ENCODE measurements around the gene KRT13. TPM values are rescaled to one million over a fixed set of nuclear protein-coding genes. Genes with fewer than 3 reads are reported as not detected.

Gene KRT13
- total and polyA plus RNA-seq, 10 of the 15 experiments (the other 5 are each of a cell fraction or from before 2014, with no cell fraction given): not detected

GRCh38 chr17:41475421-41475820 lies 30.0 kb downstream of the KRT13 start:
- Histone ChIP-seq H3K79me2 (ENCODE audit: control insufficient read depth, insufficient read depth, low read length) (no peaks in the 10 kb centered on the region), H3K27me3 (replicated peaks in 1 of 2; ENCODE audit: control insufficient read depth in 2 of 2, insufficient read depth in 2 of 2, low read length in 1 of 2) (0 out of 4 replicates have a peak, but pooled peaks cover 1 to 3% of the 10 kb centered on the region in 2 experiments), H2AFZ (ENCODE audit: control insufficient read depth, low read depth, low read length) (no peak overlapping the region), H3K36me3 (ENCODE audit: control insufficient read depth in 2 of 2, insufficient read depth in 2 of 2, low read length in 1 of 2) (no peaks in the 10 kb centered on the region), H3K27ac (ENCODE audit: control insufficient read depth, insufficient read depth) (no peak overlapping the region), H3K9ac (ENCODE audit: control insufficient read depth, insufficient read depth, low read length) (no peak overlapping the region), H4K20me1 (ENCODE audit: control insufficient read depth, insufficient read depth) (no peaks in the 10 kb centered on the region), H3K4me2 (ENCODE audit: control insufficient read depth, insufficient read depth) (no peak overlapping the region), H3K9me3 (replicated peaks; ENCODE audit: control insufficient read depth, insufficient read depth, low read length) (no peaks in the 10 kb centered on the region), H3K4me3 (no peak overlapping the region), H3K4me1 (ENCODE audit: control insufficient read depth, insufficient read depth, low read length) (no peaks in the 10 kb centered on the region; the same call in 1 of the 2 replicates)
- TF ChIP-seq EZH2 (IDR thresholded peaks at IDR 0.05; ENCODE audit: borderline replicate concordance, control insufficient read depth, low read depth, low read length) (no peak), RAD51 (IDR thresholded peaks at IDR 0.05) (no peak), MYB (IDR thresholded peaks at IDR 0.05; ENCODE audit: borderline replicate concordance, low read depth, low read length) (no peak), HDAC2 (IDR thresholded peaks at IDR 0.05) (no peak), POLR2AphosphoS2 (IDR thresholded peaks at IDR 0.05; ENCODE audit: low read depth, low read length) (no peak), SMC3 (IDR thresholded peaks at IDR 0.05; ENCODE audit: borderline replicate concordance, low read length) (no peak), ZNF217 (IDR thresholded peaks at IDR 0.05) (no peak), SUZ12 (IDR thresholded peaks at IDR 0.05; ENCODE audit: unreplicated experiment) (no peak), E4F1 (IDR thresholded peaks at IDR 0.05; ENCODE audit: borderline replicate concordance, partially characterized antibody) (no peak), JUND (IDR thresholded peaks at IDR 0.05; ENCODE audit: low read depth, low read length) (no peak), RAD21 (IDR thresholded peaks at IDR 0.05; ENCODE audit: insufficient read depth, low read depth, low read length) (no peak), HDGF (IDR thresholded peaks at IDR 0.05) (no peak), POLR2AphosphoS5 (IDR thresholded peaks at IDR 0.05; ENCODE audit: low read length) (no peak), NFYA (IDR thresholded peaks at IDR 0.05; ENCODE audit: borderline replicate concordance, low read depth, low read length) (no peak), BRCA1 (IDR thresholded peaks at IDR 0.05; ENCODE audit: low read depth, low read length) (no peak), TAF1 (IDR thresholded peaks at IDR 0.05; ENCODE audit: borderline replicate concordance, low read depth, low read length) (no peak)
- 49% methylated on average over 4 of the region's 4 CpGs for WGBS (ENCODE audit: insufficient coverage, insufficient replicate concordance, low lambda C conversion rate, missing lambda C conversion rate)
- in situ Hi-C loops (cut with MboI) (no loop called here), intact Hi-C loops (cut with micrococcal nuclease; ENCODE audit: unreplicated experiment) (no loop called here)
- ChIA-PET SMC1A (ENCODE audit: uncharacterized antibody, unreplicated experiment) (interaction anchor here (0.9 kb wide), 1 partner anchor 17 kb away, joined by 4 read pairs; no protein-coding TSS in a partner anchor), RAD21 (ENCODE audit: unreplicated experiment) (no interaction called here), CTCF (no interaction called here), POLR2A (no interaction called here)
- DNase-seq (ENCODE audit: low read depth, low spot score) (no peak), ATAC-seq (no peak), FAIRE-seq (no peak)
- no TSS peak for BruUV-seq (replicated peaks)
